ENCODE measurements around the gene LIN7A.

Gene LIN7A, protein sequence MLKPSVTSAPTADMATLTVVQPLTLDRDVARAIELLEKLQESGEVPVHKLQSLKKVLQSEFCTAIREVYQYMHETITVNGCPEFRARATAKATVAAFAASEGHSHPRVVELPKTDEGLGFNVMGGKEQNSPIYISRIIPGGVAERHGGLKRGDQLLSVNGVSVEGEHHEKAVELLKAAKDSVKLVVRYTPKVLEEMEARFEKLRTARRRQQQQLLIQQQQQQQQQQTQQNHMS

DNA sequence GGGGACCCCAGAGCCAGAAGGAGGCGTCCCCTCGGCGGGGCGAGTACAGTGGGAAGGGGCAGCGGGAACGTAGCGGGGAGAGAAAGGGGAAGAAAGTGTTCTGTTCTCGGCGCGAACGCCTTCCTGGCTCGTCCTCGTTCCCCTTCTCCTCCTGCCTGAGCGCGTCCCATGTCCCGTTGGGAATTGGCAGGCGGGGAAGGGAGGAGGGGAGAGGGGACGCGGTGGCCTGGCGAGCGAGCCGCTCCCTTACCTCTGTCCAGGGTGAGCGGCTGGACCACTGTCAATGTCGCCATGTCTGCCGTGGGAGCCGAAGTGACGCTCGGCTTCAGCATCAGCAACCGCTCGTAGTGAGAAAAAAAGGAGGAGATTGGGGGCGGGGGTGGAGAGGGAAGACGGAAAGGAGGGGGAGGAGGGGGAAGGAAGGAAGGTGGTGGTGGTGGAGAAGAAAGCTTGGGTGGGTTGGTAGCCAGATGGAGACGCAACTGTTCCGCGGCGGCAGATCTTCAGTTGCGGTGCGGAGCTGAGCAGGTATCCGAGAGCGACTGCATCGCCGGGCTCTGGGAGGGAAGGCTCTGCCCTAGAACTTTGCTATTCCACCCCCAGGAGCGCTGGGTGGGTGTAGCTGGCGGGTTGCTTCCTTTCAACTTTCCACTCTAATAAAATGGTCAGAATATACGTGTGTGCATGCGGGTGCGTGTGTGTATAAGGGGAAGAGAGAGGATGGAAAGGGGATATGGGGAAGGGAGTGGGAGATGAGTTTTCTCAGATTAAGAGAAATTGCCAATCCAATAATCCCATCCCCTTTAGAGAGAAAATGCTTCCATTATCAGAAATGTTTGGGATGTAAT lies at the start of gene LIN7A:
LIN7A (minus strand) TSS at position 544 of the 848 bp plus-strand sequence; CDS start at position 332, 212 bp downstream.
- Histone ChIP-seq H3K9me3 (ENCODE audit: severe bottlenecking) (no peaks in the 10 kb centered on the region), H3K27me3 (ENCODE audit: insufficient read depth, low read depth, severe bottlenecking) (no peaks in the 10 kb centered on the region), H3K4me3 (ENCODE audit: low read depth, low read length) (peak within 1 kb of the TSS; percentile 85), H3K27ac (peak within 1 kb of the TSS; percentile 93), H3K36me3 (peaks cover 4% of the 10 kb centered on the region; the same call in 1 of the 2 replicates)
- peak; percentile 67 for DNase-seq
- no peak for TF ChIP-seq CTCF (IDR thresholded peaks at IDR 0.05; ENCODE audit: low read depth, low read length)

DNA sequence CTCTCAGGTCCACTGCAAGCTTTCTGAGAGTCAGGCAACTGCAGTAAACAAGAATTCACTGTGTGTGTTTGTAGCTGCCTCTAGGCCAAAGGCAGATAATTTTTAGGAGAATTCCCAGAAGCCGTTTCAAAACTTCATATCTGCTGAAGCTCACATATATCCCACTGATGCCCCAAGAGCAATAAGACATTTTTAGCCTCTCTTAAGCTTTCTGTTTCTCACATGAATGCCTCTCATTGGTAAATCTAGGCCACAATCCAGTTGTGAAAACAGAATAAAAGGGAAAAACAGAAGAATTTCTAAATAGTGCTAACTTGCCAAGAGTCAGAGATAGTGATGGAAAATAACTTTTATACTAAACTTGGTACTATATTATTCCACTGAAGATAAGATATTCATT lies 48.5 kb upstream of the LIN7A start:
- Histone ChIP-seq H3K27ac (no peak overlapping the region), H3K27me3 (ENCODE audit: insufficient read depth, low read depth, severe bottlenecking) (no peaks in the 10 kb centered on the region), H3K9me3 (ENCODE audit: severe bottlenecking) (no peaks in the 10 kb centered on the region), H3K36me3 (no peaks in the 10 kb centered on the region), H3K4me3 (ENCODE audit: low read depth, low read length) (no peak overlapping the region)
- no peak for DNase-seq
- no peak for TF ChIP-seq CTCF (IDR thresholded peaks at IDR 0.05; ENCODE audit: low read depth, low read length)

DNA sequence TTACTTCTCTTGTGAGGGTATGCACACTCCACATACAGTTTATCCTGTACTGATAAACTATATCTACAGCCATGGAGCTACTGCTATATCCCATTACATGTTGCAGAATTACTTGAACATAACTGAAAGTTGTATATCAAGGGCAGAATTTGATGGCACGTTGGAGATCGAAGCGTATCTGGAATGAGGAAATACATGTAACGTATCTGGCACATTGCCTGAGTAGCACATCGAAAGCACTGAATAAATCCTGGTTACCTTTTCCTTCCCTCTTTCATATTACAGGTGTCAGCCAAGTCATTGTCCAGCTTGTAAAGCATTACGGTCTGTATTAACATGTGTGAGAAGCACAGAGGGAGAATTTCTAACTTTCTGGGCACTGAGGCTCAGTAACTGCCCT lies 42.1 kb upstream of the LIN7A start:
- H3K9me3 ChIP-seq (ENCODE audit: severe bottlenecking): no peaks in the 10 kb centered on the region
- no peak overlapping the region for H3K4me3 ChIP-seq (ENCODE audit: low read depth, low read length)
- no peak overlapping the region for H3K27ac ChIP-seq

DNA sequence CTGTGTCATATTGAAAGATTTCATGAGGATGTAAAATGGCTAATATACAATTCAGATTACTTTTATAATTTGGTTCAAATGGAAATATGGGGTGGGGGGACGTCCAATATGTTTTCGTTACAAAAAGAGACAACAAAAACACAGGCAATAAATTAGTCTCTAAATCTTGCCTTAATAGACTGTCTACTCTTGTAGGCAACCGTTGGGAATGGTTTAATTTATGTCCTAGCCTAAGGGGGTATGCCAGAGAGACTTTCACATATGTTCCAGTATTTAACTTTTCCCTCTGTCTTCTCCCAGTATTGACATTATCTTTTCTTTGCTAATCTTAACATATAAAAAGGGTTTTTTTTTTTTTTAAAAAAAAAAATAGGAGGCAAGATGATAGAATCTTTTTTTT lies 41.5 kb upstream of the LIN7A start:
- H3K9me3 ChIP-seq (ENCODE audit: severe bottlenecking): no peaks in the 10 kb centered on the region
- no peak overlapping the region for H3K27ac ChIP-seq
- H3K36me3 ChIP-seq: no peaks in the 10 kb centered on the region
- TF ChIP-seq CTCF (IDR thresholded peaks at IDR 0.05; ENCODE audit: low read depth, low read length): no peak
- DNase-seq: no peak
- H3K27me3 ChIP-seq (ENCODE audit: insufficient read depth, low read depth, severe bottlenecking): no peaks in the 10 kb centered on the region
- no peak overlapping the region for H3K4me3 ChIP-seq (ENCODE audit: low read depth, low read length)

More for the DNA sequence above, 42.1 kb upstream of the LIN7A start:
- DNase-seq: no peak
- Histone ChIP-seq H3K27me3 (ENCODE audit: insufficient read depth, low read depth, severe bottlenecking) (no peaks in the 10 kb centered on the region), H3K36me3 (no peaks in the 10 kb centered on the region)
- TF ChIP-seq CTCF (IDR thresholded peaks at IDR 0.05; ENCODE audit: low read depth, low read length): no peak

DNA sequence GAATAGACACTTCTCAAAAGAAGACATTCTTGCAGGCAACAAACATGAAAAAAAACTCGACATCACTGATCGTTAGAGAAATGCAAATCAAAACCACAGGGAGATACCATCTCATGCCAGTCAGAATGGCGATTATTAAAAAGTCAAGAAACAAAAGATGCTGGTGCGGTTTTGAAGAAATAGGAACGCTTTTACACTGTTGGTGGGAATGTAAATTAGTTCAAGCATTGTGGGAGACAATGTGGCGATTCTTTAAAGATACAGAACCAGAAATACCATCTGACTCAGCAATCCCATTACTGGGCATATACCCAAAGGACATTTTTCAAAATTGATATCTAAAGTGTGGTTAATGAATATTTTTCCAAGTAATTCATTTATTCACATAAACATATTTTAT lies 39.6 kb upstream of the LIN7A start:
- no peak for DNase-seq
- H3K36me3 ChIP-seq: no peaks in the 10 kb centered on the region
- H3K4me3 ChIP-seq (ENCODE audit: low read depth, low read length): no peak overlapping the region
- H3K9me3 ChIP-seq (ENCODE audit: severe bottlenecking): no peaks in the 10 kb centered on the region
- no peak for TF ChIP-seq CTCF (IDR thresholded peaks at IDR 0.05; ENCODE audit: low read depth, low read length)
- no peaks in the 10 kb centered on the region for H3K27me3 ChIP-seq (ENCODE audit: insufficient read depth, low read depth, severe bottlenecking)
- no peak overlapping the region for H3K27ac ChIP-seq
